Right lobe of liver (tissue), 6 donors: ENCODE measurements around the gene PXK. TPM values are rescaled to one million over a fixed set of nuclear protein-coding genes. Genes with fewer than 3 reads are reported as not detected.

Source experiments
- ATAC-seq, 4 donors: fragments of 200-7000 bp; cut with Tn5 transposase; one replicate each; pipeline ENCODE4 v1.9.1; 2020; ENCODE audit warnings: mild to moderate bottlenecking in 4 of 4, moderate library complexity in 4 of 4
- DNase-seq, 3 donors: peaks; one replicate each; pipeline ENCODE4 v3.0.0-alpha.2; 2020
- H3K27ac ChIP-seq, 3 donors: fragments of 200-600 bp; one replicate each; pipeline ENCODE4 v1.8.0; 2022
- H3K27me3 ChIP-seq, 2 donors: fragments of 200-600 bp; one replicate each; pipeline ENCODE4 v1.8.0; 2022
- H3K36me3 ChIP-seq, 4 donors: fragments of 200-600 bp; sonication (generic) in 1 of 4; one replicate each; pipeline versions ENCODE4 v1.5.1 to v1.8.0; 2017 to 2022; ENCODE audit warnings: control low read depth in 1 of 4
- H3K4me1 ChIP-seq, 4 donors: fragments of 200-600 bp; sonication (generic) in 1 of 4; one replicate each; pipeline versions ENCODE4 v1.5.1 to v1.8.0; 2017 to 2022; ENCODE audit warnings: control low read depth in 1 of 4
- H3K4me3 ChIP-seq, 3 donors: fragments of 200-600 bp; one replicate each; pipeline ENCODE4 v1.8.0; 2022
- H3K9me3 ChIP-seq, 4 donors: fragments of 200-600 bp; sonication (generic) in 1 of 4; one replicate each; pipeline versions ENCODE4 v1.5.1 to v1.8.0; 2017 to 2022; ENCODE audit warnings: control low read depth in 1 of 4
- POLR2A ChIP-seq: fragments of 450-650 bp; IDR thresholded peaks from one replicate; pipeline ENCODE4 v1.6.1; 2017; ENCODE audit warnings: antibody characterized with exemption, mild to moderate bottlenecking
- WGBS: methylation state at CpG from one replicate; pipeline ENCODE4 v1.1.6; 2018; ENCODE audit warnings: low coverage, low lambda C conversion rate; ENCODE audit not compliant: insufficient coverage; ENCODE audit errors: missing lambda C conversion rate; 5-methylcytosine and 5-hydroxymethylcytosine counted together
- intact Hi-C, 2 donors: fragments of 100-400 bp; cut with DNase I; formaldehyde crosslinking; loops; one replicate each; pipeline versions ENCODE4 v1.11.2 to v1.14.1; 2022
- total RNA-seq, 6 experiments: library from RNA; depleted of rRNA in 2 of 6; stranded (reverse); fragments of >200 nt in 2 of 6; fragmentation: NEBNext Ultra II Directional in 3 of 6; extraction: Animal tissue kit (Norgen Biotek cat#: 25700) in 3 of 6; gene quantifications; one replicate each; pipeline versions ENCODE4 v1.1.0 to v1.2.4, GENCODE V29; 2016 to 2023
- TF ChIP-seq, protein P1 (sequence below), 4 donors: fragments of 200-600 bp in 3 of 4; fragments of 450-650 bp in 1 of 4; IDR thresholded peaks; one replicate each; pipeline versions ENCODE4 v1.5.1 to v1.8.0; 2016 to 2022; ENCODE audit warnings: antibody characterized with exemption in 4 of 4, mild to moderate bottlenecking in 2 of 4
- donor health status: DM: no; HTN: yes; CAD: no.
- donor health status: DM: no; HTN: no; CAD: no.
- donor health status: DM: no; HTN: no; CAD: no.
- donor health status: DM: no; HTN: yes; CAD: no.
- donor health status: DM: no; HTN: yes; CAD: no.

The PXK gene
- total RNA-seq, 6 experiments from 2014 or later: 6.6 to 19.4 (median 9.6) TPM

DNA sequence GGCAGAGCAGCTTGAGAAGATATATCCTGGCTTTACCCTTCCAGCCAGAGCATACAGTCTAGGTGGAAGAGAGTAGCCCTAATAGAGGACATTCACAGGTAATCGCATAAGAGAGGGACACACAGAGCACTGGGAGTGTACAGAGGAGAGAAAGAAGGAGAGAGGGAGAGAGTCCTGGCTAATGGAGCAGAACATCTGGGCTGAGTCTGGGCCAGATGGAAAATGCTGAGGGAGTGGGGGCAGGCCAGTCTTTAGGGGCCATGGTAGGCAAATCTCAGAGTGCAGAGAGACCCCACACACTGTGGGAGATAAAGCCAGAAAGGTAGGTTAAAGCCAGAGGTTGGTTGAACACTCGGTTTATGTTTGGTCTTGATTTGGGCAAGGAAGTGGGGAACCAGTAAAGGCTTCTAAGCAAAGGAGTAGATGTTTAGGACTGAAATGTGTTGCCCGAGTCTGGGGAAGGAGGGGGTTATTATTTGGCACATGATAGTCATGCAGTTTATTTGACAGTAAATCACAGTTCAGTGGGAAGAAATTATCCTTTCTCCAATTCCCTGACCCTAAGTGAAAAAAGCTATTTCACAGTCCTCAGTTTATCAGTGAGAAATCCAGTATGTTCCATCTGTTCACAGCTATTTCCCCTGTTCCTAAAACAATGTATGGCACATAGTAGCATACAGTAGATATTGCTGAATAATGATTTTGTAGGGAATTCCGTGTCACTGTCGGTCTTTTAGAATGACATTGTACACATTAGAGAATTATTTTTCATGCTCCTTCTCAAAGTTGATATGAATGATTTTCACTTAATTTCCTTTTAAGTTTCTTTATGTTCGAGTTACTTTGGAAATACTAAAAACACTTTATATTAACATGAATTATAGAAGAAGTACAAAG is 55.2 kb downstream of the PXK start:
- TF ChIP-seq, protein P1, sequence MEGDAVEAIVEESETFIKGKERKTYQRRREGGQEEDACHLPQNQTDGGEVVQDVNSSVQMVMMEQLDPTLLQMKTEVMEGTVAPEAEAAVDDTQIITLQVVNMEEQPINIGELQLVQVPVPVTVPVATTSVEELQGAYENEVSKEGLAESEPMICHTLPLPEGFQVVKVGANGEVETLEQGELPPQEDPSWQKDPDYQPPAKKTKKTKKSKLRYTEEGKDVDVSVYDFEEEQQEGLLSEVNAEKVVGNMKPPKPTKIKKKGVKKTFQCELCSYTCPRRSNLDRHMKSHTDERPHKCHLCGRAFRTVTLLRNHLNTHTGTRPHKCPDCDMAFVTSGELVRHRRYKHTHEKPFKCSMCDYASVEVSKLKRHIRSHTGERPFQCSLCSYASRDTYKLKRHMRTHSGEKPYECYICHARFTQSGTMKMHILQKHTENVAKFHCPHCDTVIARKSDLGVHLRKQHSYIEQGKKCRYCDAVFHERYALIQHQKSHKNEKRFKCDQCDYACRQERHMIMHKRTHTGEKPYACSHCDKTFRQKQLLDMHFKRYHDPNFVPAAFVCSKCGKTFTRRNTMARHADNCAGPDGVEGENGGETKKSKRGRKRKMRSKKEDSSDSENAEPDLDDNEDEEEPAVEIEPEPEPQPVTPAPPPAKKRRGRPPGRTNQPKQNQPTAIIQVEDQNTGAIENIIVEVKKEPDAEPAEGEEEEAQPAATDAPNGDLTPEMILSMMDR (IDR thresholded peaks at IDR 0.05): no peak
- no peak for TF ChIP-seq POLR2A
- peak in 1 of 4 donors; percentile 17 for ATAC-seq
- peaks cover 0 to 11% (median 0%) of the 10 kb centered on the region in 4 donors for H3K4me1 ChIP-seq
- intact Hi-C loops: no loop called here
- no peaks in the 10 kb centered on the region for H3K9me3 ChIP-seq
- WGBS: 78% methylated on average over 6 of the region's 6 CpGs
- no peaks in the 10 kb centered on the region for H3K27me3 ChIP-seq
- H3K36me3 ChIP-seq: no peaks in the 10 kb centered on the region
- peak overlapping the region; percentile 30 to 65 (median 45) for H3K27ac ChIP-seq
- H3K4me3 ChIP-seq: no peak overlapping the region
- DNase-seq: no peak

DNA sequence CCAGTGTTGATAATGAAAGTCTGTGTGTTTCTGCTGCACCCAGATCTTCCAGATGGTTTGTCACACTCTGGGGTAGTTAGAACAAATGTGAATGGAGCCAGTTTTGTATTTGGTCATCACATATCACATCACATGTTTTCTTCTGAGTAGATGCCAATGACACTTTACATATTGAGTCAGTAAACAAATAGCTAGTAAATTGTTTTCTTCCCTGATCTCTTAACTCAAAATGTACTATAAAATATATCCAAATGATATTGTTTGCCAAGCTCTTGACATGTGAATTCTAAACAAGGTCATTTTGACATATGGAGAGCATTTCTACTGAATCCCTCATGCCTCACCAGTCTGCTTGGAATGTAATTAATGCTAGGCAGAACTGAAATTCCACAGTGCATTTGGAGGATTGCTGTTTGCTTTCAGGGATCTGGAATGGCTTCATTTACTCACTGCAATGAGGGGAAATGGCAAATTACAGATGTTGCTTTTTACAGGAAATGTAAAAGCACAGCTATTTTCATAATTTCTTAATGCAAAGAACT is 55.9 kb downstream of the PXK start:
- ATAC-seq (peak; percentile 30 to 84 (median 54)), DNase-seq (no peak)
- Histone ChIP-seq H3K27me3 (no peaks in the 10 kb centered on the region), H3K27ac (peak overlapping the region in 2 of 3 donors; percentile 4 to 65), H3K4me1 (peaks cover 0 to 11% (median 0%) of the 10 kb centered on the region in 4 donors), H3K9me3 (no peaks in the 10 kb centered on the region), H3K4me3 (no peak overlapping the region), H3K36me3 (no peaks in the 10 kb centered on the region)
- intact Hi-C loops: no loop called here
- TF ChIP-seq POLR2A: no peak
- TF ChIP-seq, protein P1 (IDR thresholded peaks at IDR 0.05): no peak

DNA sequence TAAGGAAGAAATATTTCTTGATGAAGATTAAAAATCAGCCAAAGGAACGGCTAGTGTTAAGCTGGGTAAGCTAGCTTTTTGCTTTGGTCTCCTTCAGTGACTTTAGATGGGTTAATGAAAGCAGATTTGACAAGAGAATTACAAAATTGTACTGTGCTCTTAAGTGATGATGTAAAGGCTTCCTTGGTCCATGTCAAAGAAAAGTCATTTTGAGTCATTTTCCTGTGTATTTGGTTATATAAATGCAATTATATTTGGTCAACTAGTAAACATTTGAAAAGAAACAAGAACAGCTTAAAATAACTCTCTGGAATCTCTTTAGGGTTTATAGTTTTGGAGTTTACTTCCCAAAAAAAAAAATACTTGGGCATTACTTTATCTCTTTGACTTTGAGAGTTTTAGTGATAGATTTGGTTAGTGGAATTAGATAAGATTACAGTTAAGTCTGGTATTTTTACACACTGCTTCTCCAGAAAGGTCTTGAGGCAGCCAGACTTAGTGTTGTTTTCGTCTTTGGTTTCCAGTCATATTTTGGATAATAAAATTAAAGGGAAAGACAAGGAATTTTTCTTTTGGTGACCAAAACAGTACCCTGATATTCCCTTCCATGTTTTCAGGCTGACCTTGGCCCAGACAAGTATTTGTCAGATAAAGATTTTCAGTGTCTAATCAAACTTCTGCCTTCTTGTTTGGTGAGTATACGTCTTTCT is 58.6 kb downstream of the PXK start:
- DNase-seq (no peak), ATAC-seq (no peak)
- TF ChIP-seq, protein P1 (IDR thresholded peaks at IDR 0.05): no peak
- no peak for TF ChIP-seq POLR2A
- 48% methylated on average over 3 of the region's 3 CpGs for WGBS
- Histone ChIP-seq H3K36me3 (peaks cover 0 to 11% (median 3%) of the 10 kb centered on the region in 4 donors), H3K27me3 (no peaks in the 10 kb centered on the region), H3K4me3 (no peak overlapping the region), H3K27ac (peak overlapping the region in 1 of 3 donors; percentile 14), H3K4me1 (peaks cover 0 to 11% (median 0%) of the 10 kb centered on the region in 4 donors), H3K9me3 (no peaks in the 10 kb centered on the region)
- intact Hi-C loops: no loop called here

DNA sequence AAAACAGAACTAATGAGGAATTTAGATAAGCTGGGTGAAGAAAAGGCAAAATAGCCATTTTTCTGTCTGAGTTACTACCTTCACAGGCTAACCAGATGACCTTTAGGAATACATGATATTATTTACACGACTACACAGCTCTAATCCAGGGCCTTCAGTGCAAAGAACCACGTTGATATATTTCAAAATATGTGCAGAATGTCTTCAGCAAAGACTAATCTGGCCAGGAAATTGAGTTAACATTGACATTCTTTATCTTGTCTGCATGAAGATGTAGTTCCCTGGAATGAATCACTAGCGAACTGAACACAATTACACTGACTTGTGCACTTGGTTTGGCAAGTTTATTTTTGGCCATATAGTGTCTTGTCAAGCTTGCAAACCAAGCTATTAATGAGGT is 59.5 kb downstream of the PXK start:
- intact Hi-C loops: no loop called here
- ATAC-seq (no peak), DNase-seq (no peak)
- Histone ChIP-seq H3K9me3 (no peaks in the 10 kb centered on the region), H3K4me1 (peaks cover 0 to 11% (median 0%) of the 10 kb centered on the region in 4 donors), H3K27me3 (no peaks in the 10 kb centered on the region), H3K36me3 (peaks cover 0 to 20% (median 7%) of the 10 kb centered on the region in 4 donors), H3K4me3 (no peak overlapping the region), H3K27ac (no peak overlapping the region)
- TF ChIP-seq, protein P1 (IDR thresholded peaks at IDR 0.05): no peak
- no peak for TF ChIP-seq POLR2A
- whole genome bisulfite sequencing: 57% methylated on average over 3 of the region's 3 CpGs
